Panc1 (cell line): ENCODE data around the gene FAM53B.

Source experiments
- CTCF ChIP-seq: fragments of 450-650 bp; IDR thresholded peaks from 2 replicates; pipeline ENCODE4 v1.5.1; 2017; ENCODE audit warnings: mild to moderate bottlenecking
- POLR2AphosphoS5 ChIP-seq: IDR thresholded peaks from 2 replicates; pipeline ENCODE4 v1.6.1; 2012; ENCODE audit warnings: mild to moderate bottlenecking, low read depth, low read length, moderate library complexity
- REST ChIP-seq, 2 experiments: IDR thresholded peaks; 2 replicates each; pipeline ENCODE4 v1.6.1; 2011 to 2012; ENCODE audit warnings: low read depth in 2 of 2, control low read depth in 1 of 2, low read length in 1 of 2, mild to moderate bottlenecking in 1 of 2, moderate library complexity in 1 of 2; ENCODE audit not compliant: insufficient read depth in 1 of 2
- TCF7L2 ChIP-seq: IDR thresholded peaks from 2 replicates; pipeline ENCODE4 v1.6.1; 2011; ENCODE audit warnings: mild to moderate bottlenecking, low read depth, low read length, inconsistent platforms

GRCh38 chr10:124681091-124681490 is 63.1 kb downstream of the FAM53B start:
- no peak for TF ChIP-seq CTCF
- TF ChIP-seq REST (IDR thresholded peaks at IDR 0.05; ENCODE audit: insufficient read depth in 1 of 2, low read depth in 2 of 2, low read length in 1 of 2): no peak
- TF ChIP-seq TCF7L2: no peak
- TF ChIP-seq POLR2AphosphoS5: no peak
